Coronary artery (tissue), 2 donors: ENCODE measurements around the gene LMX1A.

ENCODE experiments used
- DNase-seq: peaks from one replicate; pipeline ENCODE4 v3.0.0-alpha.2; 2017; ENCODE audit warnings: low spot score
- H3K27ac ChIP-seq, 2 donors: fragments of 200-600 bp; sonication (generic); one replicate each; pipeline ENCODE4 v1.5.1; 2016 to 2019
- H3K4me3 ChIP-seq: fragments of 200-600 bp; sonication (generic); 2 replicates; pipeline ENCODE4 v1.5.1; 2016; ENCODE audit warnings: mild to moderate bottlenecking, moderate library complexity
- TF ChIP-seq, protein P1 (sequence below): fragments of 200-600 bp; sonication (generic); IDR thresholded peaks from one replicate; pipeline ENCODE4 v1.5.1; 2019; ENCODE audit warnings: antibody characterized with exemption

The LMX1A gene

DNA sequence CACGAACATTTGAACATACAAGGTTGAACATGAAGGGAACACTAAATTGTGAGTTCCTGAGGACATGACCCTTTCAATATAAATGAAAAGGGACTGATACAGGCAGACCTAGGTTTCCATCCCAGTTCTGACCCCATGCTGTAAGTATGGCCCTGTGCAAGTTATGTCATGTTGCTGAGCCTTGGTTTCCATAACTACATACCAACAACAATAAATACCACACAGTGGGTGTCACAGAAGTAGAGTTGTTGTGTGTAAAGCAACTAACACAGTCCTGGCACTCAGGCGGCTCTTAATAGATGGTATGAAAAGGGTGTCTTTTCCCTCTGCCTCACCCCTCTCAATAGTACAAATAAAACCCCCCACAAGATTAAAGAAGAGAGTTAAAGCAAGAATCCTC, 140.8 kb downstream of the LMX1A start:
- TF ChIP-seq, protein P1, sequence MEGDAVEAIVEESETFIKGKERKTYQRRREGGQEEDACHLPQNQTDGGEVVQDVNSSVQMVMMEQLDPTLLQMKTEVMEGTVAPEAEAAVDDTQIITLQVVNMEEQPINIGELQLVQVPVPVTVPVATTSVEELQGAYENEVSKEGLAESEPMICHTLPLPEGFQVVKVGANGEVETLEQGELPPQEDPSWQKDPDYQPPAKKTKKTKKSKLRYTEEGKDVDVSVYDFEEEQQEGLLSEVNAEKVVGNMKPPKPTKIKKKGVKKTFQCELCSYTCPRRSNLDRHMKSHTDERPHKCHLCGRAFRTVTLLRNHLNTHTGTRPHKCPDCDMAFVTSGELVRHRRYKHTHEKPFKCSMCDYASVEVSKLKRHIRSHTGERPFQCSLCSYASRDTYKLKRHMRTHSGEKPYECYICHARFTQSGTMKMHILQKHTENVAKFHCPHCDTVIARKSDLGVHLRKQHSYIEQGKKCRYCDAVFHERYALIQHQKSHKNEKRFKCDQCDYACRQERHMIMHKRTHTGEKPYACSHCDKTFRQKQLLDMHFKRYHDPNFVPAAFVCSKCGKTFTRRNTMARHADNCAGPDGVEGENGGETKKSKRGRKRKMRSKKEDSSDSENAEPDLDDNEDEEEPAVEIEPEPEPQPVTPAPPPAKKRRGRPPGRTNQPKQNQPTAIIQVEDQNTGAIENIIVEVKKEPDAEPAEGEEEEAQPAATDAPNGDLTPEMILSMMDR: no peak
- Histone ChIP-seq H3K4me3 (no peak overlapping the region), H3K27ac (no peak overlapping the region)
- DNase-seq: no peak

DNA sequence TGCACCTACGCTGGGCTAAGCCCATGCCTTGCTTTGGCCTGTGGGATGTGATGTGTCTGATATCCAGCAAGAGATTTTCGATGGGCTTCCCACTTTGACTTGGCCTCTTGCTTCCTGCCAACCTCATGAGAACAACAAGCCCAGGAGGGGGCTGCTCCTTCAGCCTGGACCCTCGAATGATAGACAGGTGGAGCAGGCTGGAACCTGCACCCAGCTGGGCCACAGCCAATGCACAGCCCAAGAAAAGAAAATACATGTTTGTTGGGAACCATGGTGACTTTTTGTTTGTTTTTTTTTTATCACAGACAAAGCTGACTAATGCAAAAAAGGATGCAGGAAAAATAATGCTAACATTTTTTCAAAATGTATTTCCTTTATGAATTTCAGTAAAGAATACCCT, 144.3 kb downstream of the LMX1A start:
- Histone ChIP-seq H3K4me3 (no peak overlapping the region), H3K27ac (no peak overlapping the region)
- TF ChIP-seq, protein P1: no peak
- no peak for DNase-seq

DNA sequence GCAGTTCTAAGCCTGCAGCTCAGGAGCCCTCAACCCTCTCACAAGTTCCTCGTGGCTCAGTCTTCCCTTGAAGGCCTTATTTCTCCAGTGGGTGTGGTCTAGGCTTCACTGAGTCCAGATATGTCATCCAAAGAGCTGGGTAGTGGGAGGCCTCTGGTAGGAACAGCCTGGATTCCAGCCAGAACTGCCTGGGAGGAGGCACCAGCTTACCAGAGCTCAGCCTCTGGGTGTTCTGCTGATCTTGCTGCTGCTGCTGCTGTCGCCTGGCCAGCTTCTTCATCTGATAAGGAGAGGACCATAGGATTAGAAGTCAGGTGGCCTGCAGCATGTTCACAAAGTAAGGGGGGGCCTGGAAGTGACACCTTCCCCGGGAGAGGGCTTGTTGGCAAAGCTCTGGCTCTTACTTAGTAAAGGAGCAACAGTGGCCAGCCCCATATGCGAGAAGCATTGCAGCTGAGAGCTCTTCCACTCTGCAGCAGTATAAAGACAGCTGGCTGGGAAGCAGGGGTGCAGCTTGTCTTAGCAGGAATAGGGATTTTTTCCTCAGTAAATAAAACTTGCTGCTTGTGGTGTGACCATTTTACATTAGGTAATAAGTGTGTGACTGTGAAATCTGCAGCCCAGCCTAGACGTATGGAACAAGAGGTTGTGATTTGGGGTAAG, 148.5 kb downstream of the LMX1A start:
- Histone ChIP-seq H3K4me3 (no peak overlapping the region), H3K27ac (no peak overlapping the region)
- no peak for DNase-seq
- TF ChIP-seq, protein P1: no peak

DNA sequence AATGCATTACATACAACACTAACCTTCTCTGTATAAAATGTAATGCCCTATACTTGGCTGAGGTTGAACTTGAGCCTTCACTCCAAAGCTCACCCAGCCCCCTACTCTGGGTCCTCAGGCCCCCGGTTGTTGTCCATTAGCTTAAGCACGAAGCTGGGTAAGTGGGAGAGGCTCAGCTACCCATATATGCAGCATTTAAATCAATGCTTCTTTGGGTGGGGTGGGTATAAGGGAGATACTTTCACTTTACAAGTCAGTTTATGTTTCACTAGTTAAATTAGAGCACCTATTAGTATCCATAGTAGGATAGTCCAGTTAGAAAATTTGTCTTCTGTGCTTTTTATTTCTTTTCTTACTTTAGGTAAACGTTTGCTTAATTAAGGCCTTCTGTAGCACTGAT, 151.4 kb downstream of the LMX1A start:
- Histone ChIP-seq H3K27ac (no peak overlapping the region), H3K4me3 (no peak overlapping the region)
- DNase-seq: no peak
- TF ChIP-seq, protein P1: no peak

DNA sequence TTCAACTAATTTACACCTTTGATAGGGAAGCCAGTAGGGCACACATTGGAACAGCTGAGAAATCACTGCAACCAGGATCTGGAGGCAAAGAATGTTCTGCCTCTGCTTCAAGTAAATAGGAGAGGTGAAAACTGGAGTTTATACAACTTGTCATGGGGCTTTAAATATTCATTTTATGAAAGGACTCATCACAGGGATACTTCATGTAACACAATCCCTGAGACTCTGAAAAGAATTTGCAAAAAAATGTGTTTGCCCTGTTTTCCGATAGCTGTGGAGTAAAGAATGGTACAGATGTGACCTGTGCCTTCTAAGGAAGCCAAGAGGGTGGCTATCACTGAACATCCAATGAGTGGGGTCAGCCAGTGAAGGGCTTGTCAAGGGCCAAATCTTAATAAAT, 152.0 kb downstream of the LMX1A start:
- DNase-seq: no peak
- Histone ChIP-seq H3K27ac (no peak overlapping the region), H3K4me3 (no peak overlapping the region)
- TF ChIP-seq, protein P1: no peak

DNA sequence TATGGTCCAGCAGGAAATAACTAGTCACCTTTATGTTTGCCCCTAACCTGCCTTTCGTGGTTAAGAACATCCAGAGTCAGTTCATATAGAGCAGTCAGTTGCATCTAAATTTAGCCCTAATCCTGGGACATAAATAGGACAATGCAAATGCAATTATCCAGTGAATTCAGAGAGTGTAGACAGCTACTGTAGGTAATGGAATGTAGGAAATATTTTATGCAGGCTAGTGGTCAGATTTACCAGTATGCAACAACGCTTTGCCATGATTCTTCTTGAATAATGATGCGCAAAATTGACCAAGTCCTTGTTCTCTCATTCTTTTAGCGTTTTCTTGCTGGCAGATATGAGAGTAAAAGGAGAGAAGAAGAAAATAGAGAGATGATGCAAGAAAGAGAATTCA, 165.4 kb downstream of the LMX1A start:
- H3K4me3 ChIP-seq: no peak overlapping the region
- no peak overlapping the region for H3K27ac ChIP-seq
- TF ChIP-seq, protein P1: no peak
- DNase-seq: no peak

DNA sequence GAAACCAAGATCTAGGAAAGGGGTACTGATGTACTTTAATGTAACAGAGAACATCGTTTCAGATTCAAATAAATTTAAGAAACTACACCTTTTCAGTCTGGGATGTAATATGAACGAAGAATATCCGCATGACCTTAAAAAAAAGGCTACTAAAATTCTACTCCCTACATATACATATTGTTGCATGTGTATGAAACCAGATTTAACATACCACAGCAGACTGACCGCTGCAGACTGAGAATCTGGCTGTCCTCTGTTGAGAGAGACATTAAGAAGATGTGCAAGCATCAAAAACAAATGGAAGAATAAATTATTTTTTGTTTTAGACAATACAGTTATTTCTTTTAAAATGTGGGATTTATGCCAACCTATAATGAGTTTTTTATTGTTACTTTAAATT, 166.6 kb downstream of the LMX1A start:
- no peak for DNase-seq
- H3K4me3 ChIP-seq: no peak overlapping the region
- TF ChIP-seq, protein P1: no peak

More for the DNA sequence above, 166.6 kb downstream of the LMX1A start:
- no peak overlapping the region for H3K27ac ChIP-seq
